ENCODE results near the gene TRIM69.
A peak's percentile ranks its signal among the peaks of the same experiment; 100 is the strongest.
"Not testable (repeated sequence)": the region's sequence is repeated elsewhere in the genome, so short reads cannot be mapped to it uniquely, and the experiment has no call there.

Gene TRIM69, protein sequence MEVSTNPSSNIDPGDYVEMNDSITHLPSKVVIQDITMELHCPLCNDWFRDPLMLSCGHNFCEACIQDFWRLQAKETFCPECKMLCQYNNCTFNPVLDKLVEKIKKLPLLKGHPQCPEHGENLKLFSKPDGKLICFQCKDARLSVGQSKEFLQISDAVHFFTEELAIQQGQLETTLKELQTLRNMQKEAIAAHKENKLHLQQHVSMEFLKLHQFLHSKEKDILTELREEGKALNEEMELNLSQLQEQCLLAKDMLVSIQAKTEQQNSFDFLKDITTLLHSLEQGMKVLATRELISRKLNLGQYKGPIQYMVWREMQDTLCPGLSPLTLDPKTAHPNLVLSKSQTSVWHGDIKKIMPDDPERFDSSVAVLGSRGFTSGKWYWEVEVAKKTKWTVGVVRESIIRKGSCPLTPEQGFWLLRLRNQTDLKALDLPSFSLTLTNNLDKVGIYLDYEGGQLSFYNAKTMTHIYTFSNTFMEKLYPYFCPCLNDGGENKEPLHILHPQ

DNA sequence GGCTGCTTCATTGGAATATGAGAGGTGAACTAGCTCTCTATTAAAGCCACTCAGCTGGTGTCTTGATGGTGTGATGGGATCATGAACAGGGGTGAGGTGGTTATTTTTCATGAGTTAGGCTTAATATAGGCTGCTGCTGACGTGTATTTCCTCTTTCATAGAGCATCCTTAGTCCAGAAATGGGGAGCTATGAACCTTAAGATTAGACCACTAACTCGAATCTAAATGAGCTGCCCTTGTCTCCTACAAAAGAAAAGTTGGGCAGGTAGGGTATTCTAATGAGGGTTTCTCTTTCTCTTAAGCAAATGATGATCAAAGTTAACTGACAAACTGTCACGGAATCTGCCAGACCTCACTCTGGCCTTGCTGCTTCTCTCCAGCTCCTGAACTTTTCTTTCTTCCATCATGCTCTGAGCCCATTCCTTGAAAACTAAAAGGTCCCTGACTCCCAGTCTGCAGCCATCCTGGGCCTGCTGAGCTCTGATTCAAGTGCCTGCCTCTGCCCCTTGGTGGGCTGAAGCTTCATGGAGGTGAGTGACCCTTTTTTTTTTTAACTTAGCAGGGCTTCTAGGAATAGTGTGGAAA lies at the start of gene TRIM69:
TRIM69 (plus strand) TSS at position 348 of the 585 bp plus-strand sequence; CDS start at position 525, 177 bp downstream.
- DNase-seq = no peak

DNA sequence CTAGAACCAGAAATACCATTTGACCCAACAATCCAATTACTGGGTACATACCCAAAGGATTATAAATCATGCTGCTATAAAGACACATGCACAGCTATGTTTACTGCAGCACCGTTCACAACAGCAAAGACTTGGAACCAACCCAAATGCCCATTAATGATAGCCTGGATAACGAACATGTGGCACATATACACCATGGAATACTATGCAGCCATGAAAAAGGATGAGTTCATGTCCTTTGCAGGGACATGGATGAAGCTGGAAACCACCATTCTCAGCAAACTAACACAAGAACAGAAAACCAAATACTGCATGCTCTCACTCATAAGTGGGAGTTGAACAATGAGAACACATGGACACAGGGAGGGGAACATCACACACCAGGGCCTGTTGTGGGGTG lies 47.0 kb upstream of the TRIM69 start:
- DNase-seq = not testable (repeated sequence)

DNA sequence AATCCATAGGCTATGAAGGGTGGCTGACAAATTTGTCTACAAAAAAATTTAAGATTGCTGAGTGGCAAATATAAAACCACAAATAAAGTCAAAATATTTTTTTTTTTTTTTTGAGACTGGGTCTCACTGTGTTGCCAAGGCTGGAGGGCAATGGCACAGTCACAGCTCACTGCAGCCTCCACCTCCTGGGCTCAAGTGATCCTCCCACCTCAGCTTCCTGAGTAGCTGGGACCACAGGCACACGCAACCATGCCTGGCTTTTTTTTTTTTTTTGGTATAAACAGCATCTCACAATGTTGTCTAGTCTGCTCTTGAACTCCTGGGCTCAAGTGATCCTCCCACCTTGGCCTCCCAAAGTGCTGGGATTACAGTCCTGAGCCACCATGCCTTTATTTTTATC lies 46.1 kb upstream of the TRIM69 start:
- DNase-seq = not testable (repeated sequence)

DNA sequence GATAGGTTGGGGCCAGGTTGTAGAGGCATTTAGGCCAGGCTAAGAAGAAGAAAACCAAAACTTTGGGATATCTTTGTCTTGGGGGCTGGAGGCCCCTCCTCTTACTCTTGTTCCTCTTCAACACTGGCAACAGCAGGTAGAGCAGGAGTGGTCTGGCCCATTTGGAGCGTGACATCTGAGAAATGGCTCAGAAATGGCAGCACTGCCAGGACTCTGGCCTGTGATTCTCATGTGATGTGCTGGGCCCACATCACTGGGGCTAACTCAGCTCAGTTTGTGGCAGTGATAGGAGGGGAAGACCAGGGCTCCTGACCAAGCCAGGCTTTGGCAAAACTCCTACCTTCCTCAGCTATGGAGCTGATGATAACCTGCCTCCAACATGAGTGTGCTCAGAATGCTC lies 43.7 kb upstream of the TRIM69 start:
- DNase-seq = no peak

DNA sequence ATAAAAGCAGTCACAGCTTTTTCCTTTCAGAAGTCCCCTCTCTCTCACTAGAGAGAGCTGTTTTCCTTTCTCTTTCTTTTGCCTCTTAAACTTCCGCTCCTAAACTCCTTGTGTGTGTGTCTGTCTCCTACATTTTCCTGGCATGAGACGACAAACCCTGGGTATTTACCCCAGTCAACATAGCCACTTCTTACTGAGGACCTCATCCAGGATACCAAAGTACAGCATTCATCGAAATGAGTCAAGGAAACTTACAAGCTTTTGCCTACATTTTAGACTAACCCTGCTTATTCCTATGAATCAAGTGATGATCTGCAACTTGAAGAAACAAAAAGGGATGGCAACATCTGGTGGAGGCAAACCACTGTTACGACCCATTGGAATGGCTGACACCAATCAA lies 41.9 kb upstream of the TRIM69 start:
- DNase-seq = no peak

DNA sequence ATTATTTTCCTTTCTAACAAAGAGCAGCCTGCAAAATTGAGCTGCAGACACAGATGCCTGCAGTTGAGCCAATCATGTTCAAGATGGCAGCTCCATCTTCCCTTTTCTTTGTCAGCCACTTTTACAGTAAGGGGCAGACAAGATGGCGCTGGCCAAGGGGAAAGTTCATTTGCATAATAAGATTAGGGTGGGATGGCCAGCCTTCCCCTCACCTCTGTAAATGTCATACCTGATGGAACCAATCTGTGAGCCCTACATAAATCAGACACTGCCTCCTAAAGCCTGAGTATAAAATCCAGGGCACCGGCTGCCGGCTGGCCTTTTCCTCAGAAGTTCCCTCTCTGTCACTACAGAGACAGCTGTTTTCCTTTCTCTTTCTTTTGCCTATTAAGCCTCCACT lies 41.0 kb upstream of the TRIM69 start:
- no peak for DNase-seq

DNA sequence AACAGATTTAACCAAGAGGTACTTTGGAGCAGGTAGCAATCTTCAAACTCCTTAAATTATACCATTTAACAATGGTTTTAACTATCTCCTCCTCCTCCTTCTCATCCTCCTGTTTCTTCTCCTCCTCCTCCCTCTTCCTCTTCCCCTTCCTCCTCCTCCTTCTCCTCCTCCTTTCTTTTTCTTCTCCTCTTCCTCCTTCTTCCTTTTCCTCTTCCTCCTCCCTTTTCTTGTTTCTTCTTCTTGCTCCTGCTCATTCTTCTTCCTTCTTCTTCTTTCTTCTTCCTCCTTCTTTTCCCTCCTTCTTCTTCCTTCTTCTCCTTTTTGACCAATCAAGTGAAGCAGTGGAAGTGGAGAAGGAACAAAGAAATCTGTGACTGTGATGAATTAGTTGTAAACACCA lies 39.3 kb upstream of the TRIM69 start:
- no peak for DNase-seq

DNA sequence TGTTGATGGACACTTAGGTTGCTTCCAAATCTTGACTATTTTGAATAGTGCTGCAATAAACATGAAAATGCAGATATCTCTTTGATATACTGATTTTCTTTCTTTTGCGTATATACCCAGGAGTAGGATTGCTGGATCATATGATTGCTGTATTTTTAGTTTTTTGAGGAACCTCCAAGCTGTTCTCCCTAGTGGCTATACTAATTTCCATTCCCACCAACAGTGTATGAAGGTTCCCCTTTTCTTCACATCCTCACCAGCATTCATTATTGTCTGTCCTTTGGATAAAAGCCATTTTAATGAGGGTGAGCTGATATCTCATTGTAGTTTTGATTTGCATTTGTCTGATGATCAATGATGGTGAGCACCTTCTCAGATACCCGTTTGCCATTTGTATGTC lies 37.7 kb upstream of the TRIM69 start:
- no peak for DNase-seq

DNA sequence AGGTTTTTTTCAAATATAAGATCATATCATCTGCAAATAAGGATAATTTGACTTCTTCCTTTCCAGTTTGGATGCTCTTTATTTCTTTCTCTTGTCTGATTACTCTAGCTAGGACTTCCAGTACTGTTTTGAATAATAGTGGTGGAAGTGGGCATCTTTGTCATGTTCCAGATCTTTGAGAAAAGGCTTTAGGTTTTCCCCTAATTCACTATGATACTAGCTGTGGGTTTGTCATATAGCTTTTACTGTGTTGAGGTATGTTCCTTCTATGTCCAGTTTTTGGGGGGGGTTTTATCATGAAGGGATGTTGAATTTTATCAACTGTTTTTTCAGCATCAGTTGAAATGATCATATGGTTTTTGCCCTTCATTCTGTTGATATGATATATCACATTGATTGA lies 35.7 kb upstream of the TRIM69 start:
- DNase-seq = not testable (repeated sequence)

DNA sequence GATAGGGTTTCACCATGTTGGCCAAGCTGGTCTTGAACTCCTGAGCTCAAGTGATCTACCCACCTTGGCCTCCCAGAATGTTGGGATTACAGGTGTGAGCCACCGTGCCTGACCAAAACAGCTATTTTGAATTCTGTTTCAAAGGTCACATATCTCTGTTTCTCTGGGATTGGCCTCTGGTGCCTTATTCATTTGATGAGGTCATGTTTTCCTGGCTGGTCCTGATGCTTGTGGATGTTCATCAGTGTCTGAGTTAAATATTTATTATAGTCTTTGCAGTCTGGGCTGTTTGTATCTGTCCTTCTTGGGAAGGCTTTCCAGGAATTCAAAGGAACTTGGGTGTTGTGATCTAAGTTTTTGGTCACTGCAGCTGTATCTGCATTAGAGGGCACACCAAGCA lies 30.3 kb upstream of the TRIM69 start:
- DNase-seq = no peak

DNA sequence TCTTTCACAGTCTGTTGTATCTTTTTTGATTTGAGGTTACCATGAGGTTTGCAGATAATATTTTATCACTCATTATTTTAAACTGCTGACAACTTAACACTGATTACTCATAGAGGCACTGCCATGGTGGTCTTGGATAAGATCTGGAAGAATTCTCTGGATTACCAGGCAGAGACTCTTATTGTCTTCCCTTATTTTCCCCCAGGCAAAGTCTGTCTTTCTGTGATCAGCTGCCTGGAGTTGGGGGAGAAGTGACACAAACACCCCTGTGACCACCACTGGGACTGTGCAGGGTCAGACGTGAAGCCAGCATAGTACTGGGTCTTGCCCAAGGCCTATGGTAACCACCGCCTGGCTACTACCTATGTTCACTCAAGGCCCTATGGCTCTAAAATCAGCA lies 29.9 kb upstream of the TRIM69 start:
- no peak for DNase-seq

DNA sequence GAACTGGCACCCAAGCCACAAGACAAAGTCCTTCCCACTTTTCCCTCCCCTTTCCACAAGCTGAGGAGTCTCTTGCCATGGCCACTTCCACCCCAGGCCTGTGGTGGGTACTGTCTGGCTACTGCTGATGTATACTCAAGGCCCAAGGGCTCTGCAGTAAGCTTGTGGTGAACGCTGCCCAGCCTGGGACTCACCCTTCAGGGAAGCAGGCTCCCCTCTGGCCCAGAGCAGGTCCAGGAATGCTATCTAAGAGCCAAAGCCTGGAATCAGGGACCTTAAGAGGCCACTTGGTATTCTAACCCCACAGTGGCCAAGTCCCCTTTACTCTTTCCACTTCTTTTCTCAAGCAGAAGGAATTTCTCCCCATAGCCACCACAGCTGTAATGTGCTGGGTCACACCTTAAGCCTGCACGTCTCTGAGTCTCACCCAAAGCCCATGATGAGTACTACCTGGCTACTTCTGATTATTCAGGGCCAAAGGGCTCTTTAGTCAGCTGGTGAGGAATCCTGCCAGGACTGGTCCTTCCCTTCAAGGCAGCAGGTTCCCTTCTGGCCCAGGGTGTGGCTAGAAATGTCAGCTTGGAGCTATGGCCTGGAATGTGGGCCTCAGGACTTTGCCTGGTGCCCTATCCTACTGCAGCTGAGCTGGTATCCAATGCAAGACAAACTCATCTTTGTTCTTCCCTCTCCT lies 29.2 kb upstream of the TRIM69 start:
- no peak for DNase-seq

DNA sequence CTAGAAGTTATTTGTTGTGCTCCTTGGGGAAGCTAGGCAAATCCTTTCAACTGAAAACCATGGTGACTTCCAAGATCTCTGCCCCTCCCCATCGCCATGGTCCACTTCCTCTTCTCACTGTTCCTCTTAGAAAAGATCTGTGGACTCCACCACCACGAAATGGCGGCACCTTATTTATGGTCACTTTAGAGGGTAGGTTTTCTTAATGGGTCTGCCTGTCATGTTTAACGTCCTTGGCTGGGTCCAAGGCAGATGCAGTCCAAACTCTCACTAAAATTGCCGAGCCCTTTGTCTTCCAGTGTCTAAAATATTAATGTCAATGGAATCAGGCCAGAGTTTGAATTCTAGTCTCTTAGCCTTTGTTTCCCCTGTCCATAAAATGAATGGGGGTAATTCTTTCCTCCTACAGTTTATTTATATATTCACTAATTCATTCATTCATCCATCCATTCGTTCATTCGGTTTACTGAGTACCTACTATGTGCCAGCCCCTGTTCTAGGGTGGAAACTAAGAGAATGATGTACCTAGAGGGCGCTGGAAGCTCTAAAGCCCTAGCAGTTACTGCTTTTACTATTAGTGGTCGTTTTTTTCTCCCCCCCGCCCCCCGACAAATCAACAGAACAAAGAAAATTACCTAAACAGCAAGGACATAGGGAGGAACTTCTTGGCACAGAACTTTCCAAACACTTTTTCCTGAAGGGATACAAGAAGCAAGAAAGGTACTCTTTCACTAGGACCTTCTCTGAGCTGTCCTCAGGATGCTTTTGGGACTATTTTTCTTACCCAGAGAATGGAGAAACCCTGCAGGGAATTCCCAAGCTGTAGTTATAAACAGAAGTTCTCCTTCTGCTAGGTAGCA lies 25.9 kb upstream of the TRIM69 start:
- DNase-seq = peak in 2 of 4 experiments; percentile 33 to 44

DNA sequence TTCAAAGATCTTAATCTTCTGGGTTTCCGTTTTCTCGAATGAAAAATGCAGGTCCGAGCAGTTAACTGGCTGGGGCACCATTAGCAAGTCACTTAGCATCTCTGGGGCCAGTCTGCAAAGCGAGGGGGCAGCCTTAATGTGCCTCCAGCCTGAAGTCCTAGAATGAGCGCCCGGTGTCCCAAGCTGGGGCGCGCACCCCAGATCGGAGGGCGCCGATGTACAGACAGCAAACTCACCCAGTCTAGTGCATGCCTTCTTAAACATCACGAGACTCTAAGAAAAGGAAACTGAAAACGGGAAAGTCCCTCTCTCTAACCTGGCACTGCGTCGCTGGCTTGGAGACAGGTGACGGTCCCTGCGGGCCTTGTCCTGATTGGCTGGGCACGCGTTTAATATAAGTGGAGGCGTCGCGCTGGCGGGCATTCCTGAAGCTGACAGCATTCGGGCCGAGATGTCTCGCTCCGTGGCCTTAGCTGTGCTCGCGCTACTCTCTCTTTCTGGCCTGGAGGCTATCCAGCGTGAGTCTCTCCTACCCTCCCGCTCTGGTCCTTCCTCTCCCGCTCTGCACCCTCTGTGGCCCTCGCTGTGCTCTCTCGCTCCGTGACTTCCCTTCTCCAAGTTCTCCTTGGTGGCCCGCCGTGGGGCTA lies 25.1 kb upstream of the TRIM69 start, which contains the start of the genes B2M and PATL2:
B2M (plus strand) TSS at position 422 of the 647 bp plus-strand sequence; CDS start at position 452, 30 bp downstream.
PATL2 (minus strand) TSS at position 228 of the 647 bp plus-strand sequence. CDS start 34,833 bp downstream, outside the sequence.
- DNase-seq = peak; percentile 87 to 95 (median 92)

DNA sequence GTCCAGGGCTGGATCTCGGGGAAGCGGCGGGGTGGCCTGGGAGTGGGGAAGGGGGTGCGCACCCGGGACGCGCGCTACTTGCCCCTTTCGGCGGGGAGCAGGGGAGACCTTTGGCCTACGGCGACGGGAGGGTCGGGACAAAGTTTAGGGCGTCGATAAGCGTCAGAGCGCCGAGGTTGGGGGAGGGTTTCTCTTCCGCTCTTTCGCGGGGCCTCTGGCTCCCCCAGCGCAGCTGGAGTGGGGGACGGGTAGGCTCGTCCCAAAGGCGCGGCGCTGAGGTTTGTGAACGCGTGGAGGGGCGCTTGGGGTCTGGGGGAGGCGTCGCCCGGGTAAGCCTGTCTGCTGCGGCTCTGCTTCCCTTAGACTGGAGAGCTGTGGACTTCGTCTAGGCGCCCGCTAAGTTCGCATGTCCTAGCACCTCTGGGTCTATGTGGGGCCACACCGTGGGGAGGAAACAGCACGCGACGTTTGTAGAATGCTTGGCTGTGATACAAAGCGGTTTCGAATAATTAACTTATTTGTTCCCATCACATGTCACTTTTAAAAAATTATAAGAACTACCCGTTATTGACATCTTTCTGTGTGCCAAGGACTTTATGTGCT lies 24.5 kb upstream of the TRIM69 start:
- DNase-seq = peak; percentile 53 to 64 (median 58)

DNA sequence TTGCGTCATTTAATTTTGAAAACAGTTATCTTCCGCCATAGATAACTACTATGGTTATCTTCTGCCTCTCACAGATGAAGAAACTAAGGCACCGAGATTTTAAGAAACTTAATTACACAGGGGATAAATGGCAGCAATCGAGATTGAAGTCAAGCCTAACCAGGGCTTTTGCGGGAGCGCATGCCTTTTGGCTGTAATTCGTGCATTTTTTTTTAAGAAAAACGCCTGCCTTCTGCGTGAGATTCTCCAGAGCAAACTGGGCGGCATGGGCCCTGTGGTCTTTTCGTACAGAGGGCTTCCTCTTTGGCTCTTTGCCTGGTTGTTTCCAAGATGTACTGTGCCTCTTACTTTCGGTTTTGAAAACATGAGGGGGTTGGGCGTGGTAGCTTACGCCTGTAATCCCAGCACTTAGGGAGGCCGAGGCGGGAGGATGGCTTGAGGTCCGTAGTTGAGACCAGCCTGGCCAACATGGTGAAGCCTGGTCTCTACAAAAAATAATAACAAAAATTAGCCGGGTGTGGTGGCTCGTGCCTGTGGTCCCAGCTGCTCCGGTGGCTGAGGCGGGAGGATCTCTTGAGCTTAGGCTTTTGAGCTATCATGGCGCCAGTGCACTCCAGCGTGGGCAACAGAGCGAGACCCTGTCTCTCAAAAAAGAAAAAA lies 23.9 kb upstream of the TRIM69 start:
- DNase-seq = peak; percentile 37 to 55 (median 42)

DNA sequence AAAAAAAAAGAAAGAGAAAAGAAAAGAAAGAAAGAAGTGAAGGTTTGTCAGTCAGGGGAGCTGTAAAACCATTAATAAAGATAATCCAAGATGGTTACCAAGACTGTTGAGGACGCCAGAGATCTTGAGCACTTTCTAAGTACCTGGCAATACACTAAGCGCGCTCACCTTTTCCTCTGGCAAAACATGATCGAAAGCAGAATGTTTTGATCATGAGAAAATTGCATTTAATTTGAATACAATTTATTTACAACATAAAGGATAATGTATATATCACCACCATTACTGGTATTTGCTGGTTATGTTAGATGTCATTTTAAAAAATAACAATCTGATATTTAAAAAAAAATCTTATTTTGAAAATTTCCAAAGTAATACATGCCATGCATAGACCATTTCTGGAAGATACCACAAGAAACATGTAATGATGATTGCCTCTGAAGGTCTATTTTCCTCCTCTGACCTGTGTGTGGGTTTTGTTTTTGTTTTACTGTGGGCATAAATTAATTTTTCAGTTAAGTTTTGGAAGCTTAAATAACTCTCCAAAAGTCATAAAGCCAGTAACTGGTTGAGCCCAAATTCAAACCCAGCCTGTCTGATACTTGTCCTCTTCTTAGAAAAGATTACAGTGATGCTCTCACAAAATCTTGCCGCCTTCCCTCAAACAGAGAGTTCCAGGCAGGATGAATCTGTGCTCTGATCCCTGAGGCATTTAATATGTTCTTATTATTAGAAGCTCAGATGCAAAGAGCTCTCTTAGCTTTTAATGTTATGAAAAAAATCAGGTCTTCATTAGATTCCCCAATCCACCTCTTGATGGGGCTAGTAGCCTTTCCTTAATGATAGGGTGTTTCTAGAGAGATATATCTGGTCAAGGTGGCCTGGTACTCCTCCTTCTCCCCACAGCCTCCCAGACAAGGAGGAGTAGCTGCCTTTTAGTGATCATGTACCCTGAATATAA lies 23.0 kb upstream of the TRIM69 start:
- no peak for DNase-seq

DNA sequence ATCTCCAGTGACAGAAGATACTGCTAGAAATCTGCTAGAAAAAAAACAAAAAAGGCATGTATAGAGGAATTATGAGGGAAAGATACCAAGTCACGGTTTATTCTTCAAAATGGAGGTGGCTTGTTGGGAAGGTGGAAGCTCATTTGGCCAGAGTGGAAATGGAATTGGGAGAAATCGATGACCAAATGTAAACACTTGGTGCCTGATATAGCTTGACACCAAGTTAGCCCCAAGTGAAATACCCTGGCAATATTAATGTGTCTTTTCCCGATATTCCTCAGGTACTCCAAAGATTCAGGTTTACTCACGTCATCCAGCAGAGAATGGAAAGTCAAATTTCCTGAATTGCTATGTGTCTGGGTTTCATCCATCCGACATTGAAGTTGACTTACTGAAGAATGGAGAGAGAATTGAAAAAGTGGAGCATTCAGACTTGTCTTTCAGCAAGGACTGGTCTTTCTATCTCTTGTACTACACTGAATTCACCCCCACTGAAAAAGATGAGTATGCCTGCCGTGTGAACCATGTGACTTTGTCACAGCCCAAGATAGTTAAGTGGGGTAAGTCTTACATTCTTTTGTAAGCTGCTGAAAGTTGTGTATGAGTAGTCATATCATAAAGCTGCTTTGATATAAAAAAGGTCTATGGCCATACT lies 21.1 kb upstream of the TRIM69 start:
- DNase-seq = no peak

DNA sequence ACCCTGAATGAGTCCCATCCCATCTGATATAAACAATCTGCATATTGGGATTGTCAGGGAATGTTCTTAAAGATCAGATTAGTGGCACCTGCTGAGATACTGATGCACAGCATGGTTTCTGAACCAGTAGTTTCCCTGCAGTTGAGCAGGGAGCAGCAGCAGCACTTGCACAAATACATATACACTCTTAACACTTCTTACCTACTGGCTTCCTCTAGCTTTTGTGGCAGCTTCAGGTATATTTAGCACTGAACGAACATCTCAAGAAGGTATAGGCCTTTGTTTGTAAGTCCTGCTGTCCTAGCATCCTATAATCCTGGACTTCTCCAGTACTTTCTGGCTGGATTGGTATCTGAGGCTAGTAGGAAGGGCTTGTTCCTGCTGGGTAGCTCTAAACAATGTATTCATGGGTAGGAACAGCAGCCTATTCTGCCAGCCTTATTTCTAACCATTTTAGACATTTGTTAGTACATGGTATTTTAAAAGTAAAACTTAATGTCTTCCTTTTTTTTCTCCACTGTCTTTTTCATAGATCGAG lies 20.5 kb upstream of the TRIM69 start:
- no peak for DNase-seq
